Right cardiac atrium (tissue), 5 donors: ENCODE data around the gene AREG. TPM values are rescaled to one million over a fixed set of nuclear protein-coding genes. Genes with fewer than 3 reads are reported as not detected.
A peak's percentile ranks its signal among the peaks of the same experiment; 100 is the strongest.

ENCODE experiments used
- ATAC-seq, 2 donors: fragments of 200-7000 bp; cut with Tn5 transposase; one replicate each; pipeline versions ENCODE4 v1.8.0 to v1.9.1; 2020; ENCODE audit warnings: moderate library complexity in 2 of 2, mild to moderate bottlenecking in 1 of 2
- DNase-seq, 3 donors: peaks; one replicate each; pipeline ENCODE4 v3.0.0-alpha.2; 2020
- H3K27ac ChIP-seq: one replicate; pipeline ENCODE4 v1.5.1; 2013; ENCODE audit warnings: mild to moderate bottlenecking, low read length, control low read depth, moderate library complexity
- H3K27me3 ChIP-seq: one replicate; pipeline ENCODE4 v1.6.1; 2013; ENCODE audit not compliant: control insufficient read depth, insufficient read depth
- H3K4me1 ChIP-seq: one replicate; pipeline ENCODE4 v1.6.1; 2013; ENCODE audit warnings: low read length; ENCODE audit not compliant: control insufficient read depth, insufficient read depth
- H3K4me3 ChIP-seq: one replicate; pipeline ENCODE4 v1.5.1; 2013; ENCODE audit warnings: low read length, control low read depth
- H3K9me3 ChIP-seq: one replicate; pipeline ENCODE4 v1.6.1; 2013; ENCODE audit warnings: low read length; ENCODE audit not compliant: control insufficient read depth
- WGBS: extraction: QIAGEN DNeasy Blood & Tissue Kit; methylation state at CpG from one replicate; pipeline ENCODE4 v1.1.7; 2013; 5-methylcytosine and 5-hydroxymethylcytosine counted together
- intact Hi-C, 4 donors: fragments of 100-400 bp; cut with DNase I; formaldehyde crosslinking; loops; one replicate each; pipeline versions ENCODE4 v1.11.0 to v1.14.0; 2022 to 2023
- polyA plus RNA-seq: library from polyadenylated mRNA; stranded (reverse); fragments of 200-250 nt; gene quantifications from one replicate; pipeline ENCODE4 v1.2.3, GENCODE V29; 2013
- total RNA-seq, 4 donors: library from RNA; stranded (reverse); fragmentation: NEBNext Ultra II Directional; extraction: Animal tissue kit (Norgen Biotek cat#: 25700); gene quantifications; one replicate each; pipeline ENCODE4 v1.2.1, GENCODE V29; 2021
- donor health status: healthy with polysubstance abuse.
- donor health status: DM: no; HTN: yes; CAD: no.
- donor health status: DM: no; HTN: no; CAD: no.
- donor health status: DM: no; HTN: yes; CAD: no; lungs with severe emphysema.
- donor health status: DM: yes; HTN: yes; CAD: no.

AREG gene
- total and polyA plus RNA-seq, 5 donors, result 2.7 to 11.3 (median 4.5) TPM

DNA sequence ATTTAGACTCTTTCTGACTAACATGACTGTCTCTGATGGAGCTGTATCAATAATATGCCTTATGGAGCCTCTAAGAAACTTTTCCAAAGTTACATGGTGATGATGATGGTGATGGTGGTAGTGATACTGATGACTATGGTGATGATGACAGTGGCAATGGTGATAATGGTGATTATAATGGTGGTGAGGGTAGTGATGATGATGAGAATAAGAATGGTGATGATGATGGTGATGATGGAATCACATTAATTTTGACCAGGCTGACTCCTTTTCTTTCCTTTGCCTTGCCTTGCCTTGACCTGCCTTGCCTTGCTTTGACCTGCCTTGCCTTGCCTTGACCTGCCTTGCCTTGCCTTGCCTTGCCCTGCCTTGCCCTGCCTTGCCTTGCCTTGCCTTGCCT, 31.7 kb upstream of the AREG start:
- Histone ChIP-seq H3K27ac (no peak overlapping the region), H3K27me3 (no peaks in the 10 kb centered on the region), H3K4me1 (no peaks in the 10 kb centered on the region), H3K4me3 (no peak overlapping the region), H3K9me3 (no peaks in the 10 kb centered on the region)
- intact Hi-C loops, result no loop called here
- no peak for DNase-seq
- no peak for ATAC-seq

DNA sequence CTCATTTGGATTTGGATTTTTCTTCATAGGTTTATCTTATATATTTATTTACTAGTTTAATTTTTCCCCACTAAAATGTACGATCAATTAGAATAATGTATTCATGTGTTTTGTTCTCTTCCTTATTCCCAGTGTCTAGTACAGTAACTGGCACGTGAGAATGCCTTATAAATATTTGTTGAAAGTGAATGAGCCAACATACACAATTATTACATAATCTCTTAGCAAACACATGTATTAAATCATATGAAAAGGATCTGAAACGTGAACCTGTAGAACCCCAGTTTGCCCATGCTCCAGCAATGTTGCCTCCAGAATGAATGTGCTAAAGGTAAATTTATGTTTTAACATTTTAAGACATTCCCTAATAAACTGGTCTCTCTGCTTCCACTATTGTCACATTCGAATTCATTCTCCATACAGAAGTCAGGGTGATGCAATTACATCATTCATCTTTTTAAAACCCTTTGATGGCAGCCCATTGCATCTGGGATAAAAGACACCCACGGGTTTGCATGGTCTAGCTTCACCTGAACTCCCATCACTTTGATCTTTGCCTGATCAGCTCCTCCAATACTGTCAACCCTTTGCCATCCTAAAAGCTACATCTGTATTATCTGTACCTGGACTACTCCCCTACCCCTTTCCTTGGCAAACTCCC, 30.7 kb upstream of the AREG start:
- ATAC-seq, result no peak
- intact Hi-C loops, result no loop called here
- WGBS, result 66% methylated on average over 5 of the region's 5 CpGs

DNA sequence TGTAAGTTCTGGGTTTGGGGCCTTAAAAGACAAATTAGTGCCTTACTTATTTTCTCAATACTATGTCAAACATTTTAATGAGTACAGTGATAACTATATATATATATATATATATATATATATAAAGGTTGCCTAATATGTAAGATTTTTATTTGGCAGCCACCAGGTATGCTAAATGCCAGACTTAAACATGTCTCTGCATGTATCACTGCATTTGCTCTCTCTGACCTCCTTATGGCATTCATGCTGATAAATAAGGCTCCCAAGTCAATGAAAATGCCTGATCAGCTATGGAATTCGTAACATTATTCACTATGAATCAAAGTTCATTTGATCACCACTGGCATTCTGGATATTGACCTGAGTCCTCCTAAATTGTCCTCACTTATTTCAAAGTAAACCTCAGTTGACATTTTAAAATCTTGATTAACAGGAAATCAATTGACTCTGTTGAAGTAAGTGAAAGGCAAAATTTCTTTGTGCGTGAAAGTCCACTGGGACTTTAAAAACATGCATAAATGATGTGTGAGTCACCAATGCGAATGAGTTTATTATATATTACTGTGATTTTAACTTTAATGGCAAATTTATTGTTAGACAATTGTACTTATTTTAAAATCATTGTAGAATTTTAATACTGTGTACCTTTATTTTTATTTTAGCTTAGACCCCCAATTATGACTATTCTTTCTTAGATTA, 29.2 kb upstream of the AREG start:
- Histone ChIP-seq H3K4me1 (no peaks in the 10 kb centered on the region), H3K4me3 (no peak overlapping the region), H3K27me3 (no peaks in the 10 kb centered on the region), H3K9me3 (no peaks in the 10 kb centered on the region), H3K27ac (no peak overlapping the region)
- 85% methylated on average over 3 of the region's 3 CpGs for WGBS
- DNase-seq, result no peak
- no peak for ATAC-seq
- intact Hi-C loops, result no loop called here

More for the DNA sequence above, 30.7 kb upstream of the AREG start:
- Histone ChIP-seq H3K4me3 (no peak overlapping the region), H3K9me3 (no peaks in the 10 kb centered on the region), H3K4me1 (no peaks in the 10 kb centered on the region), H3K27ac (no peak overlapping the region), H3K27me3 (no peaks in the 10 kb centered on the region)
- DNase-seq, result no peak

DNA sequence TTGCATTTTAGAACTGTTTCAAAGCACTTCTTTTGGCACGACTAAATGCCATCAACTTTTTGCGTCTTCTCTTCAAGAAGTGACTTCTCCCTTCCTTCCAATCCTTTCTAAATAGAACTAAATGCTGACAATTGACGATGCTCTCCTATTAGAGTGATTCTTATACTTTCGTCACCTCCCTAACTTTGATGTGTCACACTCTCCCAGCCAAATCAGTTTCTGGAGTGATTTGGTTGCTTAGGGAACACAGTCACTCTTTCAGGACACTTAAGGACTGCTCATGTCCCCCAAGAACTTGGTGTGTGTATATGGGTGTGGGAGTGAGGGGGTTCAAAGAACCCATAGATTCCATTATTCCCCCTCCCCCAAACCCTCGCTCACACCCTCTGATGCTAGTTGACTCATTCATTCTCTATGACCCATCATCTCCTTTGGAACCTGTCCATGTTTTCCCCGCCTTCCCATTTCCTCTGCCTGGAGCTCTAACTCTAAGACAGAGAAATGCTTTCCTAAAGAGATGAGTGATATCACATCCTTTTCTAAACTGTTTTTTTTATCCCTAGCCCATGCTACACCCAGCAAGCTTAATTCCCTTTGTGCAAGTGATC, 26.8 kb upstream of the AREG start:
- 60% methylated on average over 6 of the region's 6 CpGs for WGBS
- intact Hi-C loops, result no loop called here
- no peak overlapping the region for H3K4me3 ChIP-seq
- no peak overlapping the region for H3K27ac ChIP-seq
- H3K9me3 ChIP-seq, result no peaks in the 10 kb centered on the region
- no peak for DNase-seq
- no peaks in the 10 kb centered on the region for H3K4me1 ChIP-seq
- H3K27me3 ChIP-seq, result no peaks in the 10 kb centered on the region
- ATAC-seq, result peak in 1 of 2 donors; percentile 84

DNA sequence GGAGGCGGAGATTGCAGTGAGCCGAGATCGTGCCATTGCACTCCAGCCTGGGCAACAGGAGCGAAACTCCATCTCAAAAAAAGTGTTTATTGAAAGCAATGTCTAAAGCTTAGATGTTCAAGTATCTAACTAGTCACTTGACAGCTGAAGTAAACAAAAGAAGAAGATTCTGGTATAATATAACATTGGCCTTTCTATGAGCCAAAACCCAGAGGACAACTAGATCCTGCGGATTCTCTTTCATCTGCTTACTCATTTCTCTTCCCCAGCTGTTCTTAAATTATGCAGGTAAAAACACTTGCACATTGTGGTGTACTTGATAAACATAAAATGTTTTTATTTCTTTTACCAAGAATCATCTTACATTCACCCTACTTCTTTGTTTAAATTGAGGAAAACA, 24.1 kb upstream of the AREG start:
- no peaks in the 10 kb centered on the region for H3K4me1 ChIP-seq
- no peaks in the 10 kb centered on the region for H3K9me3 ChIP-seq
- H3K27ac ChIP-seq, result no peak overlapping the region
- H3K4me3 ChIP-seq, result no peak overlapping the region
- no peak for DNase-seq
- H3K27me3 ChIP-seq, result no peaks in the 10 kb centered on the region
- WGBS, result 91% methylated on average over 5 of the region's 5 CpGs
- no peak for ATAC-seq
- intact Hi-C loops, result no loop called here

DNA sequence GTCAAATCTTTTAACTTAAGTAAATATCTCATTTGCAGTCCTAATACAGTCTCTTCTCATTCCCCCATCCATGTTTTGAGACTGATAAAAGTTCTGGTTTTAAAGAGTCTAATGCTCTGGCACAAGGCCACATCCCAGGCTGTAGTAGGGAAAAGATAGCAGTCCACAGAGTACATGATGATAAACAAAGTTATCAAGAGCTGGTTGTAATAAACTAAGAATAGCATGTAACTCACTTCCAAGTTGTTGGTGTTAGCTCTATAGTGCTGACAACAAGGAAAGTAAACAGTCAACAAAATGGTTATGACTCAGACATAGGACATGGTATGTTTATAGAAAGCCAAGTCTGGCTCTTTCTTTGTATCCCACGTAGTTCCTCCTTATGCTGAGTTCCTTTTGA, 21.8 kb upstream of the AREG start:
- DNase-seq (peak; percentile 63 to 82 (median 76)), ATAC-seq (peak; percentile 97 to 98)
- no peaks in the 10 kb centered on the region for H3K4me1 ChIP-seq
- 6% methylated on average over 1 of the region's 1 CpG for WGBS
- no peaks in the 10 kb centered on the region for H3K9me3 ChIP-seq
- no peaks in the 10 kb centered on the region for H3K27me3 ChIP-seq
- H3K4me3 ChIP-seq, result no peak overlapping the region
- H3K27ac ChIP-seq, result no peak overlapping the region
- intact Hi-C loops, result no loop called here

DNA sequence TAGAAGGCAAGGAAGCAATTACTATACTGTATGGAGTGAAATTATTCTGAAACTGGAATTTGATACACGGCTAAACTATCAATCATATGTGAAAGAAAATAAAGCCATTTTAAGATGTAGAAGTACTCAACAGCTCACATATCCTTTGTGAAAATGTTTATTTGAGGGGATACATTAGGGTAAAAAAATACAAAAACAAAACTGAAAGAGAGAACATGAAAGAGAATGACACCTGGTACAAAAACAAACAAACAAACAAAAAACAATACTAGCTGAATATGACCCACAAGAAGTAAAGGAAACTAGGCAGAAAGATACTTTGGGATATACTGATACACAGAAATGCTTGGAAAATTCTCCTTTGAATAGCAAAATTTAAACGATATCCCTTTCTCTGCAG, 20.8 kb upstream of the AREG start:
- H3K4me1 ChIP-seq, result no peaks in the 10 kb centered on the region
- H3K27ac ChIP-seq, result no peak overlapping the region
- H3K27me3 ChIP-seq, result no peaks in the 10 kb centered on the region
- ATAC-seq (no peak), DNase-seq (no peak)
- no peaks in the 10 kb centered on the region for H3K9me3 ChIP-seq
- WGBS, result 94% methylated on average over 2 of the region's 2 CpGs
- no peak overlapping the region for H3K4me3 ChIP-seq
- intact Hi-C loops, result no loop called here

DNA sequence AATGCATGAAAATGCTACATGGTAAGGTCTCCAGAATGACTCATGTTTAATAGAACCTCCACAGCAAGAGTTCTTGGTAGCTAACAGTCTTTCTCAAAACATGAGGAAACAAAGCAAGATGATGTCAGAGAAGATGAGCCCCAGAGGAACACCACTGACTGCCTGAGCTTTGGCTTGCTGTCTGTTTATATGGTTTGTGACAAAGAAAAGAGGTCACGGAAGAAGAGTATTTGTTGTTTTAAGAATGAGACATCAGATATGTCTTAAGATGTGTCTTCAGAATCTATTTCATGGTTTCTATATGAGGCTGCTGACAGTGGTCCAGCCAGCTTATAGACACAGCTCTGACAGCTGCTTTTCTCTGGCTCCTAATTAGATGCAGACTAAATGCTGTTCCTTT, 18.8 kb upstream of the AREG start:
- intact Hi-C loops, result no loop called here
- Histone ChIP-seq H3K9me3 (no peaks in the 10 kb centered on the region), H3K27me3 (no peaks in the 10 kb centered on the region), H3K4me3 (no peak overlapping the region), H3K4me1 (no peaks in the 10 kb centered on the region), H3K27ac (no peak overlapping the region)
- ATAC-seq, result no peak
- WGBS, result 51% methylated on average over 1 of the region's 1 CpG
- DNase-seq, result no peak

DNA sequence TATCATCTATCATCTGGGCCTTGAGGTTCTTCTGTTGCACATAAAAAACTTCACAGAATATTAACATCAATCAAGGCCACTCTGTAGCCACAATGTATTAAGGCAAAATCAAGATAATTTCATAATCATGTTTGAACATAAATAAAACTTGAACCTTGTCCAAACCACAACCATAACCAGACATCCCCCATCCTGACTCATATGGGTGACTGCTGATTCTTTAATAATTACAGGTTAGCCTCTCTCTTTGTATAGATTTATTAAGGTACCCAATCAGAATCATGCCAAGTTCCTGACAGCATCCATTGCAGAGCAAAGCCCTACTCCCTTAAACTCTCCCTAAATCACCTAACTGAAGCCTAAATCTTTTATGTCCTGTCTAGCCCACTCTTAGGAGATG, 16.7 kb upstream of the AREG start:
- H3K27me3 ChIP-seq, result no peaks in the 10 kb centered on the region
- no peak overlapping the region for H3K27ac ChIP-seq
- H3K4me3 ChIP-seq, result no peak overlapping the region
- intact Hi-C loops, result no loop called here
- no peaks in the 10 kb centered on the region for H3K9me3 ChIP-seq
- no peaks in the 10 kb centered on the region for H3K4me1 ChIP-seq
- DNase-seq (no peak), ATAC-seq (no peak)

DNA sequence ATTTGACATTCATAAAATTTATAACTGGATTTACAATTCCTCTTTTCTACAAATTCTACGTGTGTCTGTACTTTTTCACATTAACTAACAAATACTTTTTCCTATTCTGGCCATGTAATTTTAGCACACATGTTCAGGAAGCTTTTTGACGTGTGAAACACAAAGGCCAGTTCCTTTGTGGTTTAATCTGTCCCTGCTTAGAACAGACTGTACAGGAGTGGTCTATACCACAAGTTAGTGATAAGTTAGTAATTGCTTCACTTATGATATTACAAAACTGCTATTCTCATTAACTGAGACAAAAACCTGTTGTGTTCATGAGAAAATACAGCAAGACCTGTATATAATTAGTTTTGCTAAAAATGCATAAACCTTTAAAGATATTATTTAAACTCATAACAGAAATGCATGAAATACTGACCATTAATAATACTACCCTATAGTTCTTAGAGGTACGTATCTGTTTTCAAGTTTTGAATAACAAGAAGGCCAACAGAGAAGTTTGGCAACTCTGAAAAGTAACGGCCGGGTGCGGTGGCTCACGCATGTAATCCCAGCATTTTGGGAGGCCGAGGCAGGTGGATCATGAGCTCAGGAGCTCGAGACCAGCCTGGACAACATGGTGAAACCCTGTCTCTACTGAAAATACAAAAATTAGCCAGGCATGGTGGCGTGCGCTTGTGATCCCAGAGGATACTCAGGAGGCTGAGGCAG, 13.7 kb upstream of the AREG start:
- no peak overlapping the region for H3K27ac ChIP-seq
- no peaks in the 10 kb centered on the region for H3K27me3 ChIP-seq
- no peaks in the 10 kb centered on the region for H3K9me3 ChIP-seq
- no peak for DNase-seq
- peak; percentile 51 to 67 for ATAC-seq
- intact Hi-C loops, result no loop called here
- H3K4me3 ChIP-seq, result no peak overlapping the region
- no peaks in the 10 kb centered on the region for H3K4me1 ChIP-seq
- WGBS, result 70% methylated on average over 11 of the region's 11 CpGs

DNA sequence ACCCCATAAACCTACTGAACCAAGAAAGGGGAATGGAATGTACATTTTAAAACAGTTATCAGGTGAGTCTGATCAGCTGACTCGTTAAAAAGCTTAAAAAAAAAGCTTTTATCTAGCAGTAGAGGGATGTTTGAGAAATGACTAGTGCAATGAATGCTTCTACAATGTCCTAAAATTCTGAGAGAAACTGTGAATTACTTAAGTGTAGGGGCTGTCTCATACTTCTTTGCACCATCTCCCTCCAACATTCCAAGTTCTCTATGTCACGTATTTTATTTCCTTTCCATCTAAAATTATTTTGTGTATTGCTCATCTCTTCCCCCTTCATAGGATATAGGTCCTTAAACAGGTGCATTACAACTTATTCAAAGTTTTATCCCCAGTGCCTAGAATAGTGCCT, 11.9 kb upstream of the AREG start:
- no peaks in the 10 kb centered on the region for H3K27me3 ChIP-seq
- no peak overlapping the region for H3K27ac ChIP-seq
- DNase-seq (no peak), ATAC-seq (no peak)
- intact Hi-C loops, result no loop called here
- H3K9me3 ChIP-seq, result no peaks in the 10 kb centered on the region
- WGBS, result 62% methylated on average over 2 of the region's 2 CpGs
- no peak overlapping the region for H3K4me3 ChIP-seq
- H3K4me1 ChIP-seq, result no peaks in the 10 kb centered on the region
